OCI-LY1 (cell line): Measurements from ENCODE around the gene CGREF1.

ENCODE experiments used
- H2AFZ ChIP-seq: fragments of 200-600 bp; sonication (generic), shearing (Covaris generic); 2 replicates; pipeline ENCODE4 v1.6.0; 2014; ENCODE audit warnings: antibody characterized with exemption, mild to moderate bottlenecking, low read length
- H3F3A ChIP-seq: fragments of 200-600 bp; sonication (generic), shearing (Covaris generic); 2 replicates; pipeline ENCODE4 v1.6.0; 2014; ENCODE audit warnings: mild to moderate bottlenecking, antibody characterized with exemption, low read length, moderate library complexity; ENCODE audit not compliant: insufficient read depth
- H3K27ac ChIP-seq: fragments of 200-600 bp; sonication (generic); 2 replicates; pipeline ENCODE4 v1.5.1; 2014; ENCODE audit warnings: low read length, mixed run types, mild to moderate bottlenecking, low read depth; ENCODE audit not compliant: poor library complexity, severe bottlenecking
- H3K27me3 ChIP-seq: fragments of 200-600 bp; sonication (generic); 2 replicates; pipeline ENCODE4 v1.6.0; 2014; ENCODE audit warnings: antibody characterized with exemption, mild to moderate bottlenecking, low read length, moderate library complexity; ENCODE audit not compliant: insufficient read depth
- H3K36me3 ChIP-seq: fragments of 200-600 bp; sonication (generic); 2 replicates; pipeline ENCODE4 v1.6.1; 2014; ENCODE audit warnings: mild to moderate bottlenecking, antibody characterized with exemption, low read length, moderate library complexity, mixed read lengths; ENCODE audit not compliant: insufficient read depth
- H3K4me1 ChIP-seq: fragments of 200-600 bp; sonication (generic); 2 replicates; pipeline ENCODE4 v1.5.1; 2014; ENCODE audit warnings: mild to moderate bottlenecking, low read length, moderate library complexity; ENCODE audit not compliant: insufficient read depth, severe bottlenecking
- H3K4me2 ChIP-seq: fragments of 200-600 bp; sonication (generic), shearing (Covaris generic); 2 replicates; pipeline ENCODE4 v1.6.1; 2014; ENCODE audit warnings: low read length
- H3K4me3 ChIP-seq: fragments of 200-600 bp; sonication (generic); 2 replicates; pipeline ENCODE4 v1.5.1; 2014; ENCODE audit warnings: low read length, low read depth, mild to moderate bottlenecking, mixed read lengths; ENCODE audit not compliant: poor library complexity, severe bottlenecking
- H3K79me2 ChIP-seq: fragments of 200-600 bp; shearing (Covaris generic); 2 replicates; pipeline ENCODE4 v1.6.1; 2016; ENCODE audit warnings: mixed run types, low read length, mixed read lengths; ENCODE audit not compliant: insufficient read depth
- H3K9ac ChIP-seq: fragments of 200-600 bp; sonication (generic), shearing (Covaris generic); 2 replicates; pipeline ENCODE4 v1.6.1; 2014; ENCODE audit warnings: mild to moderate bottlenecking, low read length, mixed read lengths
- H3K9me2 ChIP-seq: fragments of 200-600 bp; sonication (generic), shearing (Covaris generic); 2 replicates; pipeline ENCODE4 v1.6.1; 2014; ENCODE audit warnings: low read depth, mild to moderate bottlenecking, low read length, mixed read lengths
- H3K9me3 ChIP-seq: fragments of 200-600 bp; shearing (Covaris generic); 2 replicates; pipeline ENCODE4 v1.6.1; 2014; ENCODE audit warnings: low read length, mixed read lengths
- H4K20me1 ChIP-seq: fragments of 200-600 bp; sonication (generic), shearing (Covaris generic); 2 replicates; pipeline ENCODE4 v1.6.0; 2016; ENCODE audit warnings: mild to moderate bottlenecking, low read length; ENCODE audit not compliant: insufficient read depth
- CTCF ChIP-seq: fragments of 200-600 bp; sonication (generic), shearing (Covaris generic); IDR thresholded peaks from 2 replicates; pipeline ENCODE4 v1.5.1; 2017; ENCODE audit warnings: mild to moderate bottlenecking, antibody characterized with exemption, low read length, moderate library complexity, mixed read lengths
- EZH2 ChIP-seq: fragments of 200-600 bp; sonication (generic), shearing (Covaris generic); IDR thresholded peaks from 2 replicates; pipeline ENCODE4 v1.8.0; 2017; ENCODE audit warnings: borderline replicate concordance, mixed run types, mild to moderate bottlenecking, antibody characterized with exemption, low read length, moderate library complexity, mixed read lengths

Gene CGREF1

GRCh38 chr2:27127883-27128667, 9.1 kb upstream of the CGREF1 start:
- no peak overlapping the region for H2AFZ ChIP-seq
- no peak overlapping the region for H3K9ac ChIP-seq
- no peak overlapping the region for H3K4me2 ChIP-seq
- no peak overlapping the region for H3K27ac ChIP-seq
- H3K4me1 ChIP-seq, result peaks cover 12% of the 10 kb centered on the region
- H3K9me2 ChIP-seq, result no peaks in the 10 kb centered on the region
- no peaks in the 10 kb centered on the region for H3K9me3 ChIP-seq
- TF ChIP-seq CTCF (no peak), EZH2 (no peak)
- H3K4me3 ChIP-seq, result no peak overlapping the region
- H3F3A ChIP-seq, result no peaks in the 10 kb centered on the region
- H3K36me3 ChIP-seq, result peaks cover 34% of the 10 kb centered on the region
- no peaks in the 10 kb centered on the region for H4K20me1 ChIP-seq
- no peaks in the 10 kb centered on the region for H3K27me3 ChIP-seq
- H3K79me2 ChIP-seq, result no peaks in the 10 kb centered on the region

GRCh38 chr2:27126252-27126710, 7.4 kb upstream of the CGREF1 start:
- no peaks in the 10 kb centered on the region for H3K9me2 ChIP-seq
- no peaks in the 10 kb centered on the region for H3K27me3 ChIP-seq
- no peak overlapping the region for H3K9ac ChIP-seq
- TF ChIP-seq EZH2 (no peak), CTCF (no peak)
- peaks cover 18% of the 10 kb centered on the region for H3K36me3 ChIP-seq
- H3K9me3 ChIP-seq, result no peaks in the 10 kb centered on the region
- H3K4me1 ChIP-seq, result peaks cover 12% of the 10 kb centered on the region
- no peak overlapping the region for H3K27ac ChIP-seq
- H3K4me2 ChIP-seq, result no peak overlapping the region
- H3K79me2 ChIP-seq, result no peaks in the 10 kb centered on the region
- H2AFZ ChIP-seq, result no peak overlapping the region
- no peaks in the 10 kb centered on the region for H4K20me1 ChIP-seq
- no peaks in the 10 kb centered on the region for H3F3A ChIP-seq
- no peak overlapping the region for H3K4me3 ChIP-seq

DNA sequence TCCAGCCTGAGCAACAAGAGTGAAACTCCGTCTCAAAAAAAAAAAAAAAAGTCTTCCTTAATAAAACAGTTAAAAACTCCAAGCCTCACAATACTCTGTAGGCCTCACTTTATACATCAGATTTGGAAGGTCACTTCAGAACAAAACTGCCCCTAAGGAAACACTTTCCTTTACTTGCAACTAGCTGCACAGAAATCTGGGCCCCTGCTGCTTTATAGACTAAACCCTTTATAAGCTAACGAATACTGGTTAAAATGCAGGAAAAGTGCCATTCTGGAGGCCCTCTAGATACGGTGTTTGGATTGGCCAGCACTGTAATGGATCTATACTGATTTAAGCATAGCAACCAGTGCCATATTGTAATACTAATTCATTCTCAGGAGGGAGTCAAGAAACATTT, 6.2 kb upstream of the CGREF1 start:
- Histone ChIP-seq H3K4me2 (no peak overlapping the region), H3K27ac (no peak overlapping the region), H3K4me1 (peaks cover 12% of the 10 kb centered on the region), H2AFZ (no peak overlapping the region), H3K4me3 (no peak overlapping the region), H3F3A (no peaks in the 10 kb centered on the region), H3K27me3 (no peaks in the 10 kb centered on the region), H3K79me2 (no peaks in the 10 kb centered on the region), H3K9me3 (no peaks in the 10 kb centered on the region), H3K9me2 (no peaks in the 10 kb centered on the region), H3K36me3 (peaks cover 6% of the 10 kb centered on the region; the same call in 1 of the 2 replicates), H4K20me1 (no peaks in the 10 kb centered on the region), H3K9ac (no peak overlapping the region)
- TF ChIP-seq EZH2, result no peak
- TF ChIP-seq CTCF, result no peak
